Activated effector memory CD4-positive, alpha-beta T cell treated with anti-CD3 and anti-CD28 coated beads, Interleukin-2, amount 50 U/mL, for 16 hours (primary cell): ENCODE data around the gene OR8B2.
"Not testable (repeated sequence)": the region's sequence is repeated elsewhere in the genome, so short reads cannot be mapped to it uniquely, and the experiment has no call there.

Experiments used
- DNase-seq: peaks from one replicate; pipeline ENCODE4 v3.0.0-alpha.2; 2020

Gene OR8B2, protein sequence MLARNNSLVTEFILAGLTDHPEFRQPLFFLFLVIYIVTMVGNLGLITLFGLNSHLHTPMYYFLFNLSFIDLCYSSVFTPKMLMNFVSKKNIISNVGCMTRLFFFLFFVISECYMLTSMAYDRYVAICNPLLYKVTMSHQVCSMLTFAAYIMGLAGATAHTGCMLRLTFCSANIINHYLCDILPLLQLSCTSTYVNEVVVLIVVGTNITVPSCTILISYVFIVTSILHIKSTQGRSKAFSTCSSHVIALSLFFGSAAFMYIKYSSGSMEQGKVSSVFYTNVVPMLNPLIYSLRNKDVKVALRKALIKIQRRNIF

GRCh38 chr11:124384399-124384798, at the start of gene OR8B2:
Gene OR8B2 (minus strand): TSS chr11:124384499. CDS start chr11:124383343, 1,156 bp downstream.
- no peak for DNase-seq

GRCh38 chr11:124429599-124429998, 45.3 kb upstream of the OR8B2 start:
- DNase-seq = no peak

GRCh38 chr11:124424384-124424921, 40.2 kb upstream of the OR8B2 start, which contains the start of gene OR8B4:
Gene OR8B4 (minus strand): TSS chr11:124424871. CDS start chr11:124424871, 0 bp downstream.
- DNase-seq = no peak

GRCh38 chr11:124421043-124421442, 36.7 kb upstream of the OR8B2 start:
- DNase-seq = no peak

- DNase-seq = no peak
Measured at GRCh38 chr11:124415356-124415923, 31.1 kb upstream of the OR8B2 start.

- no peak for DNase-seq
Measured at GRCh38 chr11:124409906-124410305, 25.6 kb upstream of the OR8B2 start.

DNA sequence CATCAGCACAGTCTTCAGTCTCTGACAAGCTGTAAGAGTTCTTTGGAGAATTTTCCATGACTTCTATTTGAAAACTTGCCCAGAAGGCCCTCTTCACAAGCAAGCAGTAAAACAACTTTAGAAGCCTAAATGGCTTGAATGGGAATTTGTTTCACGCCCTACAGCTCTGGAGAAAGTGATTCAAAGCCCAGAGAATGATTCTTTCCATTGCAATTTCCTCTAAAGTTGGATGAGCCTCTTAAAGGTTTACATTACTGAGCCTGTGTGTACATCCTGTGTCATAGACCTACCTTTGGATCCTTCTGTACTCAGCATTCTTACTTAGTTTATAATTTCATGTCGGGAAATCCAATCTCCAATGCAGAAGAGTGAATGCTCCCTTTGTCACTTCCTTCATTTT, 21.3 kb upstream of the OR8B2 start:
- DNase-seq = no peak

DNA sequence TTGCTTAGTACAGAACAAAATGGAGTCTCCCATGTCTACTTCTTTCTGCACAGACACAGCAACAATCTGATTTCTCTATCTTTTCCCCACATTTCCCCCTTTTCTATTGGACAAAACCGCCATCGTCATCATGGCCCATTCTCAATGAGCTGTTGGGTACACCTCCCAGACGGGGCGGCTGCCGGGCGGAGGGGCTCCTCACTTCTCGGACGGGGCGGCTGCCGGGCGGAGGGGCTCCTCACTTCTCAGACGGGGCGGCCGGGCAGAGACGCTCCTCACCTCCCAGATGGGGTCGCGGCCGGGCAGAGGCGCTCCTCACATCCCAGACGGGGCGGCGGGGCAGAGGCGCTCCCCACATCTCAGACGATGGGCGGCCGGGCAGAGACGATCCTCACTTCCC, 18.9 kb upstream of the OR8B2 start:
- DNase-seq = not testable (repeated sequence)

- DNase-seq = peak; percentile 72
Measured at GRCh38 chr11:124402326-124402922, 18.1 kb upstream of the OR8B2 start.

- no peak for DNase-seq
Measured at GRCh38 chr11:124398924-124399323, 14.6 kb upstream of the OR8B2 start, which contains the start of gene OR8B3. Gene OR8B3 (minus strand): TSS chr11:124399024. CDS start chr11:124397351, 1,673 bp downstream.

DNA sequence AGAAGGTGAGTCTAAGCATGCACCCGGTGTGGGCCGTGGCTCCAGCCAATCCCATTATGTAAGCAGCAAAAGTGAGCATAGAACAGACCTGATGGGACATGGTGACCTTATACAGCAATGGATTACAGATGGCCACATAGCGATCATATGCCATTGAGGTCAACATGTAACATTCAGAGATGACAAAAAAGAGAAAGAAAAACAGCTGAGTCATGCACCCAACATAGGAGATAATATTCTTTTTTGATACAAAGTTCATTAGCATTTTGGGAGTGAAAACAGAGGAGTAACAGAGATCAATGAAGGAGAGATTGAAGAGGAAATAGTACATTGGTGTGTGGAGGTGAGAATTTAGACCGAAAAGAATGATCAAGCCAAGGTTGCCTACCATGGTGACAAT, 12.5 kb upstream of the OR8B2 start:
- DNase-seq = not testable (repeated sequence)

DNA sequence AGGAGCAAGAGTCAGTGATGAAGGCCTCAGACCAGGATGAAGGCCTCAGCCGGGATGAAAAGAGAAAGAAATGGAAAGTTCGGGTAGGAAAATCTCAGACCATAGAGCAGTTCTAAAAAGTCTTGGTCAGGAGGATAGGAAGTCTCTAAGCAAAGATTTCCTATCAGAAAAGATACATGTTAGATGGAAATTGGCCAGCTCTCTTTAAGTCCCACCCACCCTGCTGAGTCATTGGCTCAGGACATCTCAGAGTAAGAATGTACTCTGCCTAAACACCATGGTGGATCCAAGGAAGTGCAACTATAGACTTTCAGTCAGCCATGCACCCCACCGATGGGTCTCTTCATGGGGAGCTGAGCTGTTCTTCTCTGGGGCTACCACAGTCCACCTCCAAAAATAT, 10.1 kb upstream of the OR8B2 start:
- no peak for DNase-seq

- not testable (repeated sequence) for DNase-seq
Measured at GRCh38 chr11:124382857-124383256, 1.4 kb downstream of the OR8B2 start.

- DNase-seq = no peak
Measured at GRCh38 chr11:124380585-124380984, 3.7 kb downstream of the OR8B2 start.

GRCh38 chr11:124376280-124376679, 8.0 kb downstream of the OR8B2 start:
- DNase-seq = no peak

DNA sequence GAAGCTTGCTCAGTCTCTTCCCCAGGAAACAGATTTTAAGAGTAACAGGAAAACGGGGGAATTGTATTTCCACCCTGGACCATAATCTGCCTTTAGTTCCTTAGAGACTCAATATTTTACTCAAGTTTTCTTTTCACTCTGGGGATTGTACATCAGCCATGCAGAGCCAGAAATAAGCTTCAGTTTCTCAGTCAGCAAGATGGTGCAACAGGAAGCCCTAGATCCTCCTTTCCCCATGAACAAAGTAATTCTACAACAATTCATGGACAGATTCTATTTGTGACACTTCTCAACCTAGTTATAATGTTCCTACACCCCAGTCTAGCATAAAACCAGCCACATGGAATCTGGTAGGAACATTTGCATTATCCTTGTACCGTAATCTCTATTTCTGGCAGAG, 24.7 kb downstream of the OR8B2 start:
- DNase-seq = no peak

DNA sequence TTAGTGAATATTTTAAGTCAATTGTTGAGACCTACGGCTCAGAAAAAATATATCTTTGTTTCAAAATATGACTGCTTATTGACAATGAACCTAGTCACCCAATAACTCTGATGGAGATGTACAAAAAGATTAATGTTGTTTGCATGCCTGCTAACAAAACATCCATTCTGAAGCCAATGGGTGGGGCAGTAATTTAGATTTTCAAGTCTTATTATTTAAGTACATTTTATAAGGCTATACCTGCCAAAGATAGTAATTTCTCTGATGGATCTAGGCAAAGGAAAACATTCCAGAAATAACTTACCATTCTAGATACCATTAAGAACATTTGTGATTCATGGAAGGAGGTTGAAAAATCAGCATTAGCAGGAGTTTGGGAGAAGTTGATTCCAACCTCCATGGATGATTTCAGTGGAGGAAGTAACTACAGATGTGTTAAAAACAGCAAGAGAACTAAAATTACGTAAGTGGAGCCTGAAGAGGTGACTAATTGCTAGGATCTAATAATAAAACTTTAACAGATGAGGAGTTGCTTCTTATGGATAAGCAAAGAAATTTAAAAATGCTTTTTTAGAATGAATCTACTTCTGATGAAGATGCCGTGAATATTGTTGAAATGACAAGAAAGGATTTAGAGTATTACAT, 37.9 kb downstream of the OR8B2 start:
- no peak for DNase-seq

DNA sequence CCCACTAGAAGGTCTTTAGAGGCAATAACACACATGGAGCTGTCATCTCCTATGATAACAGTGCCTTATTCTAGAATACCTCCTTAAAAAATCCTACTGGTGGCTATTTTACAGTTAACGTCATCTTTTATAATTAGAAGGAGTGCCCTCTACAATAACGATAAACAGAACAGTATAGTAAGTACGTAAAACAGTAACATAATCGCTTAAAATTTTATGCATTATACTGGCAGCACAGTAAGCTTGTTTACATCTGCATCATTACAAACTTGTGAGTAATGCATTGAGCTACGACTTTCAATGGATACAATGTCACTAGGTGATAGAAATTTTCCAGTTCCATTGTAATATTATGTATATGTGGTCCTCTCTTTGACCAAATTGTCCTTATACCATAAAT, 40.0 kb downstream of the OR8B2 start:
- DNase-seq = no peak

- no peak for DNase-seq
Measured at GRCh38 chr11:124340142-124340447, 44.2 kb downstream of the OR8B2 start.

- no peak for DNase-seq
Measured at GRCh38 chr11:124339396-124340141, 44.7 kb downstream of the OR8B2 start.
